G401 (cell line): ENCODE data around the gene ELMOD3. TPM values are rescaled to one million over a fixed set of nuclear protein-coding genes. Genes with fewer than 3 reads are reported as not detected.
A peak's percentile ranks its signal among the peaks of the same experiment; 100 is the strongest.

Experiments
- DNase-seq: peaks from one replicate; pipeline ENCODE4 v3.0.0-alpha.2; 2015; ENCODE audit warnings: low spot score
- in situ Hi-C: cut with HindIII; loops from 2 replicates; pipeline ENCODE4 v1.10.0; 2016; ENCODE audit warnings: low sequenced_read_pairs, mixed read lengths
- total RNA-seq: library from RNA; depleted of rRNA; stranded (reverse); fragments of >200 nt; shearing (Covaris generic); gene quantifications from 2 replicates; pipeline ENCODE4 v1.2.3, GENCODE V29; 2014

ELMOD3 gene
- total RNA-seq, 1 experiment from 2014 or later: 11.2 TPM

DNA sequence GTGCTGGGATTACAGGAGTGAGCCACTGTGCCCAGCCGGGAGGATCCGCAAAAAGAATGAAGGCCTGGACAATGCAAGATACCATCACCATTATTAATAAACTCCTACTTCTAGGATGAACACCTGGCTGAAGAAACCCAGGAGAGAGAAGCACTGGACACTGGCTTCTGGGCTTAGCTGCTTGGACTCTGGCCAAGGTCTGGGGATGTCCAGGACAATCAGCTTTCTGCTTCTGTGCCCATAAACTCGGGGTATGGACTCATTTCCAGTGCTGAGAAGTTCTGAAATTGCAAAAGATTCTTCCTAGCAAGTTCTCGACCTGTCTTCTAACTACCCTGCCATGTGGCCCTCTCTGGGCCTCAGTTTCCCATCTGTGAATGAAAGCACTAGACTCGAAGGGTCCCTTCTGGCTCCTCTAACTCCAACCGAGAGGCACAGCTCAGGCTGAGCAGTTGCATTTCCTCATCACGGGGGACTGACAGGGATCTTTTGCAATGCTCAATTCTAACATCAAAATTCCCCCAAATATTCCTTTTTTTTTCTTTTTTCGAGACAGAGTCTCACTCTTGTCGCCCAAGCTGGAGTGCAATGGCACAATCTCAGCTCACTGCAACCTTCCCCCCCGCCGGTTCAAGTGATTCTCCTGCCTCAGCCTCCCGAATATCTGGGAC, 61.5 kb downstream of the ELMOD3 start:
- in situ Hi-C loops: no loop called here
- no peak for DNase-seq

DNA sequence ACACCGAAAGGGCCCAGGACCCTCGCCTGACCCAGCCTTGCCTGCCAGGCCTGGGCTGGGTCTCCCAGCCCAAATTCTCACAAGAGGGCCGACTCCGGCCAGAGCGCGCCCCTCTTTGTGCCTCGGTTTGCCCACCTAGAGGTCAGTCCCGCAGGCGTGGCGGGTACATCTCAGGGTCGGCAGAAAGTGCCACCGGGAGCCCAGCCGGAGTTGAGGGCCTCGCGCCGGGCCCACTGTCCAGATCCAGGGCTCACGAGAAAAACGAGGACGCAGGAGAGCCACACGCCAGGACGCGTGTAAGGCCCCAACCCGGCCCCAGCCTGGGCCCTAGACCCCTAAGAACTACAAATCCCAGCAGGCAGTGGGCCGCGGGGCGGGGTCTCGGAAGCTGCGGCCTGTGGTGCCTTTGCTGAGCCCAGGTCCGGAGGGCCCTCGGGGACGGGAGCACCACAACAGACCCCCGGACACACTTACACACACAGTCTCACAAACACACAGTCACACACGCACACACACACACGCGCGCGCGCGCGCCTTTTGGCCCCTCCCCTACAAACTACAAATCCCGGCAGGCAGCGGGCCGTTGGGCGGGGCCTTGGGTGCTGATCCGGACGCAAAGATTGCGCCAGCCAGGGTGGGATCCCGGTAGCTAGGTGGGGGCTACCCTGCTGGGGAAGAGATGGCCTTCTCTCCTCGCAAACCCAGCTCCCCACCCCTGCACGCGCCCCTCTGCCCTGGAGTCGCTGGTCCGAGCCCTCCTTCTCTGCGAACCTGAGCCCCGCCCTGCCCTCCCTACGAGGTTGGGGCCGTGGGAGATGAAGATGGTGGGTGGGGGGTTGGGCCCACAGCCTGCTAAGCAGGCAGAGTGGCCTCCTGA, 63.8 kb downstream of the ELMOD3 start, which contains the start of gene SH2D6:
SH2D6 (plus strand) TSS at position 583 of the 877 bp plus-strand sequence. CDS start 10,752 bp downstream, outside the sequence.
- in situ Hi-C loops: no loop called here
- DNase-seq: peak; percentile 88

DNA sequence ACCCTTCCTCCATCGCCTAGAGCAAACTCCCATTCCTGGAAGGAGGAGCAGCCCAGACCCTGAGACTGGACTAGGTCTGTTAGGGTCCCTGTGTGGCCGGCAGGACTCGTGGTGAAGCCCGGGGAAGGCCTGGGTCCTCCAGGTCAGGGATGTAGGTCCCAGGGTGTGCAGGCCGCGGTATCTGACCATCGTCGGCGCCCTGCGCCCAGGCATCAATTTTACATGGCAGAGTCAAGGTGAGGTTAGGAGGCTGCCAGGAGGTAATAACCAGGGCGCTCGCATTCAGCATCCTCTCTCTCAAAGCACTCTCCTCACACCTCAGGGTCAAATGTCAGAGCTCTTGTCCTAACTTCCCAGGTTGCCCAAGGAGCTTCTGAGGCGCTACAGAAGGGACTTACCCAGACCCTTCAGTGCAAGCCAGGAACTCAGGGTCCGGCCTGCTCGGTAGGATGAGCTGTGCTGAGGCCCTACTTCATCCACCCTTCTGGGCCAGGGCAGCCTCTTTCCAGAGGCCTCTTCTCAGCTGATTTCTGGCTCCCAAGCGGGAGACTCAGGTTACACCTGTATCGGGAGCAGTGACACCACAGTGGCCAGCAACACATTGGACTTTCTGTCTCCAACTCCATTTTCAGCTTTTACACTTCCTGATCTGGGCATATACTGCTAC, 64.6 kb downstream of the ELMOD3 start:
- no peak for DNase-seq
- in situ Hi-C loops: no loop called here

DNA sequence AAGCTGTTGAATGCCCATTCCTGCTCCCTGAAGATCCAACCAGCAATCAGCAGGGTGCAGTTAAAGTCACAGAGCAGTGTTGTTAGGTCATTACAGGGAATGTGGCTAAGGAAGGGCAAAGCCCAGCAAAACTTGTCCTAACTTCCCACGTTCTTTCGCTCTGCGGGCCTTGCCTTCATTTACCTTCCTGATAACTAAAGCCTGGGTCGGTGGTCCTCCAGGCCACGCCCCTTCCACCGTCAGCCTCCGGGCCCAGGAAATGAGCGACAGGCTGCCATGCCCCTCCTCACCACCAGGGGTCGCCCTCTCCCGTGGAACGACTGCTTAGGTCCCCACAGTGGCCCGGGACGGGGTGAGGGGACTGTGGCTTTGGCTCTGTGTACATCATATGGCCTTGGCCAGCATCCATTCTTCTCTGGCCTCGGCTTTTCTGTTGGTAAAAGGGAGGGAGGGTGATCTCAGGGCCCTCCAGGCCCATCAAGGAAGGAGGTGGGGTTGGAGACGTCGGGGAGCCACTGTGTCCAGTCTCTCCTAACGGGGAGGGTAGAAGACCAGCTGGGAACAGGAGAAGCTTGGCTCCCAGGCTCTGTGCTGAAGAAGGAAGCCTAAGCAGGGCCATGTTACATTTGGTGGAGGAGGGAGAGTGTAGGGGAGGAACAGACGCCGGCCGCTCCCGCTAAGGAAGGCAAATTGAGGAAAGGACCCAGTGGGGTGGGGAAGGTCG, 66.1 kb downstream of the ELMOD3 start:
- DNase-seq: peak; percentile 89
- in situ Hi-C loops: no loop called here

DNA sequence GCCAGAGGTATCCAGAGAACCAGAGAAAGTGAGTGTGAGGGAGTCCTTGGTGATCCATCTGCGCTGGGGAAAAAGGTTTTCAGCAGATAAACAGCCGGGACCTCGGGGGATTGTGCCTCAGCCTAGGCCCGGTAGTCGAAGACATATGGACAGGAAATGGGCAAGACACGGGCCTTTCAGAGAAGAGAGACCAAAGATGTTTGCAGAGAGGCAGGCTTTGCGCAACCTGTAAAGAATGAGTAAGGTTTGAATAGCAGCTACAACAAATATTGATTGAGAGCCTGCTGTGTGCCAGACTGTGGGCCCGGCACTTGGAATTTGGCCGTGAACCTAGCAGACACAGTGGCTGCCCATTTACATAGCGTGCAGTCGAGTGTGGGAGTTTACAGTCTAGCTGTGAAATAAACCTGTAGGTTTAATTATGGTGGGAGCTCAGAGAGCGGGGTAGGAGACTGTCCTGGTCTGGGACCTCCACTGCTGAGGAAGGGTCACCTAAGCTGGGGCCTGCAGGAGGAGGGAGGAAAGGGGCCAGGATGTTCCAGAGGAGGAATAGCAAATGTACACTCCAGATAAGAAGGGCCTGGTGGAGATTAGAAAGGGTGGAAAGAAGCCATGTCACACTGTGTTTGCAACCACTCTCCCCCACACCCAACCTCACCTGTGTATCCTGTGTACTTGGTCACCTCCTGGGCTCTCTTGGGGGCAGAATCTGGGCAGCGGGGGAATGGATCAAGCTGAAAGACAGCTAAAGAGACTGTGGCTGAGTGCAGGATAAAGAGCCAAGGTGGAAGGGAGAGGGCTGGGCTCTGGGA, 66.9 kb downstream of the ELMOD3 start:
- peak; percentile 38 for DNase-seq
- in situ Hi-C loops: no loop called here

DNA sequence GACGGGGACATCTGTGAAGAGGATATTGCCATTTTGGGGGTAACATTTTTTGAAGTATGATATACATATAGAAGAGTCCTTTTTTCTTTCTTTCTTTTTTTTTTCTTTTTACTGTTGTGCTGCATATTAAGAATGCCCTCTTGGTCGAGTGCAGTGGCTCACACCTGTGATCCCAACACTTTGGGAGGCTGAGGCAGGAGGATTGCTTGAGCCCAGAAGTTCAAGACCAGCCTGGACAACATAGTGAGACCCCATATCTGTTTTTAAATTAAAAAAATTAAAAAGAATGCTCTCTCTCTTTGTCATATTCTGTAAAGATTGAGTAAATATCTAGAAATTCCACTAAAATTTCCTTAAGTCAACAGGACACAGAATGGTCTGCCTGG, 67.5 kb downstream of the ELMOD3 start:
- no peak for DNase-seq
- in situ Hi-C loops: no loop called here

DNA sequence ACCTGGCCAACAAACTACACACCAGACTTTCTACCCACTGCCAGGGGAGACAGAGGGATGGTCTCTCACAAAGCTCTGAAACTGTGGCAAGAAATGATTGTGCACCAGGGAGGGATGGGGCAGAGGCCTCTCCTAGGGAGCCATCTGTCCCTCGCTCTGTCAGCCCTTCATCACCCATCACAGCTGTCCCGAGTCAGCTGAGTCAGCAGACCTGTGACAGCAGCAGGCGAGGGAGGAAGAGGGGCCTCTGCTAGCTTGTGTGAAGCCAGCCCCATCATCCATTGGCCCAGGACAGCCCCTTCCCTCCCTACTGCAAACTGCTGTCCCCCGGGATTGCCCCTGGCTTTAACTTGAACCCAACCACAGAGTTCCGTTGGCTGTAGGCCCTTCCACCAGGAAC, 69.0 kb downstream of the ELMOD3 start:
- in situ Hi-C loops: no loop called here

DNA sequence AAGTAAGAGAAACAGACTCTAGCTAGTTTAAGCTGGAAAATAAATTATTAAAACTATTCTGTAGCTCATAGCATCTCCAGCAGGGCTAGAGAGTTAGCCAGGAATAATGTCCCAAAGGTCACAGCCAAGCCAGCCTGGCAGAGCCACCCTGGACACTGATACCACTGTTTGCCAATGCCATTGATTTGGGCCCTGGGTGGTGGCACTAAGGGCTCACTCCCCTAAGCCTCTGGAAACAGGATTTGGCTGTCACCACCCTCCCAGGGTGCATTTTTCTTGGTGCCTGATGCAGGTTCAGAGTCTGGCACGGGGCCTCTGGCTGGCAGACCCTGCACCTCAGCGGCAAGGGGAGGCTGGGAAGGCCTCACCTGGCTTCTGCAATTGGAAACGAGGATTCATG, 71.0 kb downstream of the ELMOD3 start:
- in situ Hi-C loops: no loop called here
- DNase-seq: no peak

More for the DNA sequence above, 69.0 kb downstream of the ELMOD3 start:
- no peak for DNase-seq

DNA sequence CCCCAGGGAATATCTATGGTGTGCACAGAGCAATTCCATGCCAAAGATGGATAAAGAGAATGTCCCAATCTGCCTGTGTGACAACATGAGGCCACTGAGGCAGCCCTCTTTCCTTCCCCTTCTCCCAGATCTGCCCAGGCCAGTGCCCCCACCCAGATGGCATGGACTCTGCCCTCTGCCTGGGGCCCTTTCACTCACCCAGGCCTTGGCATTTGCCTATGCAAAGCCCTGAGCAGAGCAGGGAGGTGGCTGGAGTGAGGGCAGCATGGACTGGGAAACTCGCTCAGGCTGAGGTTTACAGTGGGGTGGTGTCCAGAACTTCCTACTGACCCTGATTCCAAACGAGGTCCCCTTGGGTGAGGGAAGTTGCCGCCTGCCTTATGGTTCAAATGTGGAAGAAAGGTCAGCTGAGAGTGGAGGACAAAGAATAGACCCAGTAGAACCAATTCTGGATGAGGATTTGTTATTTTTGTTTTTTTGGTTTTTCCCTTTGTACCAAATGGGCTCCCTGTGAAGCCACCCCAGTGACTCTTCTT, 72.8 kb downstream of the ELMOD3 start:
- DNase-seq: no peak
- in situ Hi-C loops: no loop called here

DNA sequence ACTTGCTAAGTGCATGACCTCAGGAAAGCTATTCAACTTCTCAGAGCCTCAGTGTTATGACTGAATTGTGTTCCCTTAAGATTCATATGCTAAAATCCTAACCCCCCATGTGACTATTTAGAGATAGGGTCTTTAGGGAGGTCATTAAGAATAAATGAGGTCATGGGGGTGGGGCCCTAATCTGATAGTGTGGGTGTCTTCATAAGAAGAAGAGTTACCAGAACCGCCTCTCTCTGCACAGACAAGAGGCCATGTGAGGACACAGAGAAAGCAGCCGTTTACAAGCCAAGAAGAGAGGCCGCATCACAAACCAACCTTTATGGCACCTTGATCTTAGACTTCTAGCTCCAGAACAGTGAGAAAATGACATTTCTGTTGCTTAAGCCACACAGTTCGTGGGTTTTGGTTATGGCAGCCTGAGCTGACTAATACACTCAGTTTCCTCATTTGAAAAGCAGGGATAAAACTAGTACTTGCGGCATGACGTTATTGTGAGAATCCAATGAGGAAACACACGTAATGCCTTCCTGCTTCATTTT, 73.8 kb downstream of the ELMOD3 start:
- DNase-seq: no peak
- in situ Hi-C loops: no loop called here

DNA sequence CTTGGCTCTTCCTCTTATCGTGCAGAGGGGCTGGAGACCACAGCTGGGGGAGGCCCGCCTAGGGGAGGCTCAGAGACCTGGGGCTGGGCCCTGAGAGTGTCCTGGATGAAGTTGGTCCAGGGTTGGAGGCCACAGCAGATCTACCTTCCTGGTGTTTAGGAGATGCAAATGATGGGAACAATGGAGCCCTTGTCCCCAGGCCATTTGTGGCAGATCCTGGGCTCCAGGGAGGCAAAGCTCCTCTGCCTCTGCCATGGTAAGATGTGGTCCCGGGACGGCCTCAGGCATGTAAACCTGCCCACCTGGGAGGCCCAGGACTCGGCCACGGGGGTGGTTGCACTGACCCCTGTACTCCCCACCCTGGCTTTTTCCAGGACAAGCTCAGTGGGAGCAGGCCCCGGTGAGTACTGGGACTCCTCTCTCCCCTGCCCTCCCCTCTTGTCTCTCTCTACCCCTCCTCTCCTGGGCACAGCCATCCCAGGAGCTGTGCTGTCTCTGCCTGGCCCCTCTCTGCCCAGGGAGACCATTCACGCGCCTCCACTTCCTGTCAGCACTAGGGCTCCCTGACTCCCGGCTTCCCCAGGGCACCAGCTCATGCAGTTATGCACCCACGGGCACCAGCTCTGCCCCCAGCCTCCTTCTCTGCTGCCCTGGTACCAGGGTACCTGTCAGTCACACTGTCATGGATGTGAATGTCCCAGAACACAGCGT, 74.8 kb downstream of the ELMOD3 start:
- no peak for DNase-seq
- in situ Hi-C loops: no loop called here

DNA sequence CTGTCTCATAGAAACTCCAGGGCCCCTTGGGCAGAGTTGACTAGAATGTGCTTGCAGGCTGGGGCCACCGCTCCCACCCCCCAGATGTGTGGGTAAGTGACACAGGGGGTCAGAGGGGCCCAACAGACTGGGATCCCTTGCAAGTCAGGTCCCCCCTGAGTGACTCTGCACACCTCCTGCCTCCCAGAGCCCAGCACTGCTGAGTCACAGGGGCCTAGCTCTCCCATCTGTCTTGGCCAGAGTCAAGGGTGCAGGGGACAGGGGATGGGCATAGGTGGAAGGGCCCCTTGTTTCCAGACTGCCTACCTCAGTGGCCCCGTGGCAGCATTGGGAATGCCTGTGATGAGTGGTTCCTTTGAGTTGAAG, 75.3 kb downstream of the ELMOD3 start:
- in situ Hi-C loops: no loop called here
- no peak for DNase-seq

DNA sequence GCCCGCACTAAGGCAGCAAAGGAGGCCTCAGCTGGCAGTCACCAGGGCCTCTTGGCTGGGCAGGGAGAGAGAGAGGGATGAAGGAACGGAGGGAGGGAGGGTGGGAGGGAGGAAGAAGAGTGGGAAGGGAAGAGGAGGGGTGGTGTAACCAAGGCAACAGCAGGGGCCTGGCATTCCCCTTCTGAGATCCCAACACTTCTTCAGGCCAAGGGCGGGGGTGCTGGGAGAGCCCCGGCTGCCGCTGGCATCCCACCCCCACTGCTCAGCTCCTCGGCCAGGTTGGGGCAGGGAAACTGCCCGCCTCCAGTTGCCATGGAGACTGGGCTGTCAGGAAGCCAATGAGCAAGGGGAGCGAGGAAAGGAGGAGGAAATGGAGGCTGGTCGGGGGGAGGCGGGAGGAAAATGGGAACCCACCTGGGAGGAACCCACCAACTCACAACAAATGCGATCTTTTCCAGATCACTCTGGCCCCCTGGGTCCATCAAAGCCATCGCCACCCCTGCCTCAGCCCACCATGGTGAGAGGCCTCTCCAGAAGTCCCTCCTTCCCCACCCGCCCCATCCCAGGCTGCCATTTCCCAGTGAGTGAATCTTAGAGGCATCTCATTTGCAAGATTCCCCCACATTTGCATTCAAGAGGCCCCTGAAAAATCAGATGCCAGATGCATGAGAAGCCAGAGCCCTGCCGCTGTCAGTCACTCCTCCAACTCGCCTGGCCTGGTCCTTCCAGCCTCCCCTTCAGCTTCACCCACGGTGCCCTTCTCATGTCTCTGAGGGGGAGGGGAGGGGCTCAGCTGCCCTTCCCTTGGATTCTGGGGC, 76.4 kb downstream of the ELMOD3 start:
- in situ Hi-C loops: no loop called here
- peak; percentile 98 for DNase-seq

DNA sequence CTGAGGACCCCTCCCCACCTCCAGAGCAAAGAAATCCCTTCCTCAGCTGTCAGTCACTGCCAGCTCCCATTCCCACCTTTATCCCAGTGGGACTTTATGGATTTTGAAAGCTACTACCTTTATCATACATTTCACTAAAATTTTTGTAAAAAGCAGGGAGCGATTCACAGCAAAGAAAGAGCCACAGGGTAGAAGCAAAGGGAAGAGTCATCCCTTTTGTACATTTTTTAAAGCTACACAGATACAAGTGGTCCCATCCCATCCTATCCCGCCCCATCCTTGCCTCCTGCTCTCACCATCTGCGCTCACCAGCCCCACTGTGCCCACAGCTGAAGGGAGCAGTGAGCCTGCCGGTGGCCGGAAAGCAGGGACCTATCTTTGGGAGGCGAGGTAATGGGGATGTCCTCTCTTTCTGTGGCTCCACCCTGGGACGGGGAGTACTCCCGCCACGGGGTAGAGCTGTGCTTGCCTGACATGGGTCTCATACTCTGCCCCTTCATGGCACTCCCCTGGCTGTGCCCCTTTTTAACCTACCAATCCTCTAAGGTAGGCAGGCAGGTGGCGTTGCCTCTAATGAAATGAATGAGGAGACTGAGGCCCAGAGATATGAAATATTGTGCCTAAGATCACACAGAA, 77.1 kb downstream of the ELMOD3 start:
- peak; percentile 88 for DNase-seq
- in situ Hi-C loops: no loop called here

DNA sequence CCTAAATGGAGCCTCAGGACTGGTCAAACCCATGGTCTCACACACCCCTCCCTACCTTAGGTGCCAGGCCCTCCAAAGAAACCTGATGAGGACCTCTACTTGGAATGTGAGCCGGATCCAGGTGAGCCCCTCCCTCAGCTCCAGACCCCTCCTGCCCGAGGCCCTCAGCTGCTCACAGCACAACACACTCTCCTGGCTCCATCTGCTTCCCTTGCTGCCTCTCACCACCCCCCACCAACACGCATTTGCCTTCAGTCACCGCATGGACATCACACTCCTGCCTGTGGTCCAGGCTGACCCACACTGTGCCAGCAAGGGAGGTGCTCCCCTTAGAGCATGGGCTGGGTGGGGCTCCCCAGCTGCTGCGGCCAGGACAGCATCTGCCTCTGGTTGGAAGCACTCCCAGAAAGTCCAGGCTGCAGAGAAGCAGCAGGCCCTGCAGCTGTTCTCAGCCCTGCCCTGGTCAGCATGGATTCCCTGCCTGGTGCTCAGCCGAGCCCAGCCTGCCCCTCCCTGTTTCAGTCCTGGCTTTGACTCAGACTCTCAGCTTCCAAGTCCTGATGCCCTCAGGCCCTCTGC, 79.0 kb downstream of the ELMOD3 start:
- in situ Hi-C loops: no loop called here
- DNase-seq: peak; percentile 74

DNA sequence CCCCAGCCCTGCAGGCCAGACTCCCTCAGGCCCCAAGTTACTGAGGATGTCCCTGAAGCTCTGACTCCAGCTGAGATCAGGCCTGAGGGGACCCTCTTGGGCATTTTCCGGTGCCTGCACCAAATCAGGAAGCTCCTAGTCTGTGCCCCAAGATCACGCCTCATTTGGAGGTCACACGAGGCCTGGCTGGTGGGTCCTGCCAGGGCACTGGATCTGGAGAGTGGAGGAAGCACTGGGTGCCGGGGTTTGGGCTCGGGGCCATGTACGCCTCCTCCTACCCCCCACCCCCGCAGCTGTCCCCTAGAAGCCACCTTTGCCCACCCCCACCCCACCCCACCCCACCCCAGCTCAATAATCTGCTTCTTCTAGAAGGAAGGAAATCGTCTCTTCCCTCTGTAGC, 80.1 kb downstream of the ELMOD3 start:
- no peak for DNase-seq
- in situ Hi-C loops: no loop called here
